Lower lobe of right lung (tissue), 2 donors: ENCODE measurements around the gene ACAP2. TPM values are rescaled to one million over a fixed set of nuclear protein-coding genes. Genes with fewer than 3 reads are reported as not detected.

Experiments used
- ATAC-seq, 2 donors: fragments of 200-7000 bp; cut with Tn5 transposase; one replicate each; pipeline ENCODE4 v1.9.1; 2020 to 2022; ENCODE audit warnings: mild to moderate bottlenecking in 2 of 2, moderate library complexity in 2 of 2
- DNase-seq: peaks from one replicate; pipeline ENCODE4 v3.0.0-alpha.2; 2020
- H3K27ac ChIP-seq: fragments of 200-600 bp; one replicate; pipeline ENCODE4 v1.8.0; 2022
- H3K27me3 ChIP-seq: fragments of 200-600 bp; one replicate; pipeline ENCODE4 v1.8.0; 2022; ENCODE audit warnings: low read depth
- H3K36me3 ChIP-seq: fragments of 200-600 bp; one replicate; pipeline ENCODE4 v1.8.0; 2022; ENCODE audit warnings: mild to moderate bottlenecking
- H3K4me1 ChIP-seq: fragments of 200-600 bp; one replicate; pipeline ENCODE4 v1.8.0; 2022
- H3K4me3 ChIP-seq: fragments of 200-600 bp; one replicate; pipeline ENCODE4 v1.8.0; 2022; ENCODE audit warnings: mild to moderate bottlenecking
- H3K9me3 ChIP-seq: fragments of 200-600 bp; one replicate; pipeline ENCODE4 v1.8.0; 2022
- intact Hi-C: fragments of 100-400 bp; cut with DNase I; formaldehyde crosslinking; loops from one replicate; pipeline ENCODE4 v1.11.0; 2022
- total RNA-seq: library from RNA; stranded (reverse); fragmentation: NEBNext Ultra II Directional; extraction: Animal tissue kit (Norgen Biotek cat#: 25700); gene quantifications from one replicate; pipeline ENCODE4 v1.2.1, GENCODE V29; 2021
- TF ChIP-seq, protein P1 (sequence below): fragments of 200-600 bp; IDR thresholded peaks from one replicate; pipeline ENCODE4 v1.8.0; 2022; ENCODE audit warnings: antibody characterized with exemption, mild to moderate bottlenecking
- donor health status: DM: no; HTN: yes; CAD: no; lungs with severe emphysema.

Gene ACAP2
- total RNA-seq, 1 donor from 2014 or later, result 68.9 TPM

DNA sequence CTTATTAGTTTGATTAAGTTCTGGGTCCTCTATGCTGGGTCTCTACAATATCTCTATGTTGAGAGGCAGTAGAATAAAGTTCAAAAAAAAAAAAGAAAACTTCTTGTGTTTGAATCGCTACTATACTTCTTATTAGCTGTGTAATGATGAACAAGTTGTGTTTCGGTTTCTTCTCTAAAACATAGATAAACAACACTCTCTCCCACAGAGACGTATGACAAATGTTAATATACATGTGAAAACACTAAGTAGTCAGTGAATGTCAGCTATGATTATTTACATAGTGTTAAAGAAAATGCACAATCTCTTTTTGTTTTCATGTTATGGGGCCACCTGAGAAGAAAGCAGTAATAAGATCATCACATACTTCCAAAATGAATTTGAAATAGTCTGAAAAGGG lies 45.3 kb downstream of the ACAP2 start:
- H3K27ac ChIP-seq, result no peak overlapping the region
- no peaks in the 10 kb centered on the region for H3K36me3 ChIP-seq
- no peaks in the 10 kb centered on the region for H3K27me3 ChIP-seq
- TF ChIP-seq, protein P1, sequence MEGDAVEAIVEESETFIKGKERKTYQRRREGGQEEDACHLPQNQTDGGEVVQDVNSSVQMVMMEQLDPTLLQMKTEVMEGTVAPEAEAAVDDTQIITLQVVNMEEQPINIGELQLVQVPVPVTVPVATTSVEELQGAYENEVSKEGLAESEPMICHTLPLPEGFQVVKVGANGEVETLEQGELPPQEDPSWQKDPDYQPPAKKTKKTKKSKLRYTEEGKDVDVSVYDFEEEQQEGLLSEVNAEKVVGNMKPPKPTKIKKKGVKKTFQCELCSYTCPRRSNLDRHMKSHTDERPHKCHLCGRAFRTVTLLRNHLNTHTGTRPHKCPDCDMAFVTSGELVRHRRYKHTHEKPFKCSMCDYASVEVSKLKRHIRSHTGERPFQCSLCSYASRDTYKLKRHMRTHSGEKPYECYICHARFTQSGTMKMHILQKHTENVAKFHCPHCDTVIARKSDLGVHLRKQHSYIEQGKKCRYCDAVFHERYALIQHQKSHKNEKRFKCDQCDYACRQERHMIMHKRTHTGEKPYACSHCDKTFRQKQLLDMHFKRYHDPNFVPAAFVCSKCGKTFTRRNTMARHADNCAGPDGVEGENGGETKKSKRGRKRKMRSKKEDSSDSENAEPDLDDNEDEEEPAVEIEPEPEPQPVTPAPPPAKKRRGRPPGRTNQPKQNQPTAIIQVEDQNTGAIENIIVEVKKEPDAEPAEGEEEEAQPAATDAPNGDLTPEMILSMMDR, result no peak
- H3K4me1 ChIP-seq, result peaks cover 19% of the 10 kb centered on the region
- H3K4me3 ChIP-seq, result no peak overlapping the region
- no peaks in the 10 kb centered on the region for H3K9me3 ChIP-seq
- ATAC-seq (no peak), DNase-seq (no peak)
- intact Hi-C loops, result no loop called here

DNA sequence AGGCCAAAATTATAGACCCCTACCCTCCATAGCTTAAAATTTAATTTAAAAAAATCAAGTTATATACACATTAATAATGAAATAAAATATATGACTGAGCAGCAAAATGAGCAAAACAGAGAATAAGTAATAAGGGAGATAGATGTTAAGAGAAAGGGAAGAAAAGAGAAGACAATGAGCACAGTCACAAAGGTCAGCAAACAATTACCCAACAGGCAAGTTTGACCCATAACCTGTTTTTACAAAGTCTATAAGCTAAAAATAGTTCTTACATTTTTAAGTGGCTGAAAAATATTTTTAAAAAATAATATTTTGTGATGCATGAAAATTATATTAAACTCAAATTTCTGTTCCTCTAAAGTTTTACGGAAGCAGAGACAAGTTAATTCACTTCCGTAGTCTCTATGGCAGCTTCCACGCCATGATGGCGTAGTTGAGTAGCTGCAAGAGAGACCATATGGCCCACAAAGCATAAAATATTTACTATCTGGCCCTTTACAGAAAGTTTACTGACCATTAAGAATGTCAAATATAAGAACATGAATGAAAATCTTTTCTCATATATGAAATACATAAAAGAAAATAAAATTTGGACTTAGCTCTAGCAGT lies 47.5 kb downstream of the ACAP2 start:
- intact Hi-C loops, result no loop called here
- Histone ChIP-seq H3K36me3 (peaks cover 12% of the 10 kb centered on the region), H3K9me3 (no peaks in the 10 kb centered on the region), H3K4me1 (peaks cover 15% of the 10 kb centered on the region), H3K4me3 (no peak overlapping the region), H3K27me3 (no peaks in the 10 kb centered on the region), H3K27ac (no peak overlapping the region)
- ATAC-seq, result no peak
- TF ChIP-seq, protein P1, result no peak
- DNase-seq, result no peak

DNA sequence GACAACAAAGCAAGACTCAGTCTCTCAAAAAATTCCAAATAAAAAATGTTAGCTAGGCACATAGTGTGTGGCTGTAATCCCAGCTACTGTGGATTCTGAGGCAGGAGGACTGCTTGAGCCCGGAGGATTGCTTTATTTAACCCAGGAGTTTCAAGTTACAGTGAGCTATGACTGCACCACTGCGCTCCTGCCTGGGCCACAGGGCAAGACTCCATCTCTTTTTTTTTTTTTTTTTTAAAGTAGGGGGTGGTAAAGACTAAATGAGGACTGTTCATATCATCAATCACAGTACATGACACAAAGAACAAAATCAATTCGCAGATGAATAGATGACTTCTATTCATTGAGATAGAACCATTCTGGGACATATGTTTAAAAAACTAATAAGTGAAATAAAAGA lies 48.1 kb downstream of the ACAP2 start:
- Histone ChIP-seq H3K27me3 (no peaks in the 10 kb centered on the region), H3K9me3 (no peaks in the 10 kb centered on the region), H3K4me3 (no peak overlapping the region), H3K36me3 (peaks cover 18% of the 10 kb centered on the region), H3K27ac (no peak overlapping the region), H3K4me1 (peaks cover 15% of the 10 kb centered on the region)
- ATAC-seq (no peak), DNase-seq (no peak)
- TF ChIP-seq, protein P1, result no peak
- intact Hi-C loops, result no loop called here

DNA sequence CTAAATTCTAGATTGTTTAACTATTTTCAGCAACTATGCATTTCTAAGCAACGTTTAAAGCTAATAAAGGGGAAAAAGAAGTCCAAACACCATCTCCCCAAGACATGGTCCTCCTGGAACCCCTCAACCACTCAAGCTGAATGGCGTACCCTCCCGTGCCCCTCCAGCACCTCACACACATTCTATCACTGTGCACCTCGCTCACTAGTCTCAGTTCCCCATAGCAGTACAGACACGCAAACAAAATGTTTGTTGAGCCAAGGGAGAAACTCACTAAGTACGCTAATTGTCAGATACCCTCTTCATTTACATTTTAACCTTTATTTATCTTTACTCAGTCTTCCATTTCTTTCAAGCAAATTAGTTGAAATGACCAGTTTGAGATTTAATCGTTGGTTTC lies 48.8 kb downstream of the ACAP2 start:
- no peaks in the 10 kb centered on the region for H3K9me3 ChIP-seq
- no peak for ATAC-seq
- no peak overlapping the region for H3K27ac ChIP-seq
- no peak for DNase-seq
- peaks cover 15% of the 10 kb centered on the region for H3K4me1 ChIP-seq
- TF ChIP-seq, protein P1, result no peak
- intact Hi-C loops, result no loop called here
- no peaks in the 10 kb centered on the region for H3K27me3 ChIP-seq
- H3K4me3 ChIP-seq, result no peak overlapping the region
- H3K36me3 ChIP-seq, result peaks cover 20% of the 10 kb centered on the region

DNA sequence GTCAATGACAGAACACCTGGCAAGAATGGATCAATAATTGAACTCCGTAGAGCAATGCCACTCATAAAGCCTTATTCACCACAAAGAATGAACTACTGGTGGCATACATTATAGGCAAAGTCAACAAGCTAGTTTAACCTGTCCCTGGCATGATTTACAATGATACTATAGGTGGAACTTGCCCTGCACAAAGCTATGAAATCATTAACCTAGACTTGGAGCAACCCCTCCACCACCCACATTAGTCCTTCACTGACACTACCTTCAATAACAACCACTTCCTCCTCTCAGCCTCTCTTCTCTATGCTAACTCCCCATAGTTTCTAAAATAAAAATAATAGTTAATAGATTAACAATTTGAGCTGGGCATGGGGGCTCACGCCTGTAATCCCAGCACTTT lies 54.4 kb downstream of the ACAP2 start:
- Histone ChIP-seq H3K4me3 (no peak overlapping the region), H3K27ac (no peak overlapping the region), H3K4me1 (peaks cover 10% of the 10 kb centered on the region), H3K9me3 (no peaks in the 10 kb centered on the region), H3K36me3 (peaks cover 20% of the 10 kb centered on the region), H3K27me3 (no peaks in the 10 kb centered on the region)
- DNase-seq (no peak), ATAC-seq (no peak)
- TF ChIP-seq, protein P1, result no peak
- intact Hi-C loops, result no loop called here
